Vagina (tissue), 2 donors: ENCODE measurements around the gene CD300A. TPM values are rescaled to one million over a fixed set of nuclear protein-coding genes. Genes with fewer than 3 reads are reported as not detected.

Experiments used
- DNase-seq, 2 donors: peaks; one replicate each; pipeline ENCODE4 v3.0.0-alpha.2; 2017; ENCODE audit errors: extremely low spot score in 2 of 2
- H3K27ac ChIP-seq: fragments of 200-600 bp; sonication (generic); one replicate; pipeline ENCODE4 v1.5.1; 2019
- H3K27me3 ChIP-seq: fragments of 200-600 bp; sonication (generic); one replicate; pipeline ENCODE4 v1.5.1; 2019
- H3K36me3 ChIP-seq, 2 donors: fragments of 200-600 bp; sonication (generic); one replicate each; pipeline ENCODE4 v1.5.1; 2017 to 2019
- H3K4me1 ChIP-seq: fragments of 200-600 bp; sonication (generic); one replicate; pipeline ENCODE4 v1.5.1; 2019
- H3K4me3 ChIP-seq, 2 donors: fragments of 200-600 bp; sonication (generic); 1 replicate in 1 of 2; 2 replicates in 1 of 2; pipeline ENCODE4 v1.5.1; 2016 to 2019
- H3K9me3 ChIP-seq: fragments of 200-600 bp; sonication (generic); one replicate; pipeline ENCODE4 v1.5.1; 2019
- CTCF ChIP-seq, 3 experiments: fragments of 450-650 bp in 2 of 3; fragments of 200-600 bp in 1 of 3; sonication (generic) in 1 of 3; IDR thresholded peaks; one replicate each; pipeline ENCODE4 v1.5.1; 2017 to 2019; ENCODE audit warnings: antibody characterized with exemption in 3 of 3, mild to moderate bottlenecking in 2 of 3, moderate library complexity in 2 of 3
- POLR2A ChIP-seq, 2 donors: fragments of 450-650 bp; IDR thresholded peaks; one replicate each; pipeline ENCODE4 v1.6.1; 2017; ENCODE audit warnings: antibody characterized with exemption in 2 of 2, mild to moderate bottlenecking in 2 of 2, moderate library complexity in 2 of 2
- POLR2AphosphoS5 ChIP-seq, 2 donors: sonication (generic); formaldehyde crosslinking; IDR thresholded peaks; one replicate each; pipeline ENCODE4 v1.9.0; 2017; ENCODE audit warnings: antibody characterized with exemption in 2 of 2, mild to moderate bottlenecking in 2 of 2, low read depth in 1 of 2; ENCODE audit not compliant: insufficient read depth in 1 of 2
- intact Hi-C: fragments of 100-400 bp; cut with DNase I; formaldehyde crosslinking; loops from one replicate; pipeline ENCODE4 v1.15.1; 2023
- total RNA-seq: library from RNA; depleted of rRNA; stranded (reverse); fragments of >200 nt; gene quantifications from one replicate; pipeline ENCODE4 v1.2.3, GENCODE V29; 2016

Gene CD300A
- total RNA-seq, 1 donor from 2014 or later = 4.2 TPM

- intact Hi-C loops = no loop called here
- peak; percentile 37 to 85 for DNase-seq
- Histone ChIP-seq H3K4me3 (no peak overlapping the region), H3K4me1 (no peaks in the 10 kb centered on the region), H3K27me3 (no peaks in the 10 kb centered on the region), H3K27ac (no peak overlapping the region), H3K9me3 (no peaks in the 10 kb centered on the region), H3K36me3 (no peaks in the 10 kb centered on the region)
- TF ChIP-seq POLR2AphosphoS5 (IDR thresholded peaks at IDR 0.05; ENCODE audit: insufficient read depth in 1 of 2, low read depth in 1 of 2) (no peak), CTCF (IDR thresholded peaks at IDR 0.05) (no peak), POLR2A (IDR thresholded peaks at IDR 0.05) (no peak)
These were observed 24.3 kb downstream of the CD300A start for GRCh38 chr17:74490716-74491115.

GRCh38 chr17:74491626-74492025 is 25.2 kb downstream of the CD300A start:
- intact Hi-C loops = no loop called here
- Histone ChIP-seq H3K4me1 (no peaks in the 10 kb centered on the region), H3K4me3 (no peak overlapping the region), H3K27ac (no peak overlapping the region), H3K27me3 (no peaks in the 10 kb centered on the region), H3K9me3 (no peaks in the 10 kb centered on the region), H3K36me3 (no peaks in the 10 kb centered on the region)
- peak; percentile 27 to 34 for DNase-seq
- TF ChIP-seq CTCF (IDR thresholded peaks at IDR 0.05) = no peak
- TF ChIP-seq POLR2AphosphoS5 (IDR thresholded peaks at IDR 0.05; ENCODE audit: insufficient read depth in 1 of 2, low read depth in 1 of 2) = no peak
- no peak for TF ChIP-seq POLR2A (IDR thresholded peaks at IDR 0.05)

GRCh38 chr17:74493331-74493833 is 26.9 kb downstream of the CD300A start:
- peak; percentile 56 to 91 for DNase-seq

GRCh38 chr17:74497471-74497870 is 31.0 kb downstream of the CD300A start:
- peak in 1 of 2 donors; percentile 37 for DNase-seq
- no peak for TF ChIP-seq CTCF (IDR thresholded peaks at IDR 0.05)
- no peak for TF ChIP-seq POLR2AphosphoS5 (IDR thresholded peaks at IDR 0.05; ENCODE audit: insufficient read depth in 1 of 2, low read depth in 1 of 2)
- no peak for TF ChIP-seq POLR2A (IDR thresholded peaks at IDR 0.05)

More at GRCh38 chr17:74493331-74493833, 26.9 kb downstream of the CD300A start:
- intact Hi-C loops = no loop called here
- Histone ChIP-seq H3K27ac (no peak overlapping the region), H3K4me3 (no peak overlapping the region), H3K27me3 (no peaks in the 10 kb centered on the region), H3K9me3 (no peaks in the 10 kb centered on the region), H3K4me1 (no peaks in the 10 kb centered on the region), H3K36me3 (no peaks in the 10 kb centered on the region)
- TF ChIP-seq POLR2A (IDR thresholded peaks at IDR 0.05) (no peak), CTCF (IDR thresholded peaks at IDR 0.05) (peak; percentile 54 to 79 (median 62))

GRCh38 chr17:74499992-74500391 is 33.6 kb downstream of the CD300A start:
- TF ChIP-seq CTCF (IDR thresholded peaks at IDR 0.05) (no peak), POLR2A (IDR thresholded peaks at IDR 0.05) (no peak), POLR2AphosphoS5 (IDR thresholded peaks at IDR 0.05; ENCODE audit: insufficient read depth in 1 of 2, low read depth in 1 of 2) (no peak)
- no peaks in the 10 kb centered on the region for H3K36me3 ChIP-seq
- H3K4me1 ChIP-seq = no peaks in the 10 kb centered on the region
- intact Hi-C loops = no loop called here
- H3K9me3 ChIP-seq = no peaks in the 10 kb centered on the region
- DNase-seq = peak in 1 of 2 donors; percentile 67
- no peaks in the 10 kb centered on the region for H3K27me3 ChIP-seq
- no peak overlapping the region for H3K4me3 ChIP-seq
- H3K27ac ChIP-seq = no peak overlapping the region

More at GRCh38 chr17:74497471-74497870, 31.0 kb downstream of the CD300A start:
- Histone ChIP-seq H3K27me3 (no peaks in the 10 kb centered on the region), H3K4me3 (no peak overlapping the region), H3K27ac (no peak overlapping the region), H3K9me3 (no peaks in the 10 kb centered on the region), H3K4me1 (no peaks in the 10 kb centered on the region), H3K36me3 (no peaks in the 10 kb centered on the region)
- intact Hi-C loops = no loop called here
